Natural killer cell (primary cell): Measurements from ENCODE around the gene EVL. TPM values are rescaled to one million over a fixed set of nuclear protein-coding genes. Genes with fewer than 3 reads are reported as not detected.

ENCODE experiments used
- ATAC-seq, 3 donors: fragments of 150-1000 bp in 2 of 3; fragments of 200-7000 bp in 1 of 3; cut with Tn5 transposase; 1 replicate in 1 of 3; 2 replicates in 2 of 3; pipeline ENCODE4 v1.10.0; 2021; ENCODE audit warnings: mild to moderate bottlenecking in 2 of 3, moderate library complexity in 2 of 3
- DNase-seq, 2 donors: peaks; one replicate each; pipeline versions ENCODE4 v3.0.0 to v3.0.0-alpha.2; 2013 to 2021; ENCODE audit warnings: mixed read lengths in 1 of 2
- H3K27ac ChIP-seq: one replicate; pipeline ENCODE4 v1.5.1; 2013; ENCODE audit warnings: mild to moderate bottlenecking, low read length
- H3K27me3 ChIP-seq: one replicate; pipeline ENCODE4 v1.6.1; 2013; ENCODE audit warnings: low read length; ENCODE audit not compliant: control insufficient read depth, insufficient read depth
- H3K36me3 ChIP-seq: one replicate; pipeline ENCODE4 v1.6.1; 2013; ENCODE audit warnings: low read length; ENCODE audit not compliant: control insufficient read depth, insufficient read depth
- H3K4me1 ChIP-seq: one replicate; pipeline ENCODE4 v1.6.1; 2013; ENCODE audit warnings: low read length; ENCODE audit not compliant: control insufficient read depth, insufficient read depth
- H3K4me3 ChIP-seq: one replicate; pipeline ENCODE4 v1.5.1; 2013; ENCODE audit warnings: low read length
- H3K9me3 ChIP-seq: one replicate; pipeline ENCODE4 v1.6.1; 2013; ENCODE audit warnings: low read length; ENCODE audit not compliant: control insufficient read depth, insufficient read depth
- H3K27ac Mint-ChIP-seq, 2 donors: one replicate each; pipeline ENCODE4 v1.8.0; 2022; ENCODE audit warnings: mild to moderate bottlenecking in 2 of 2, mixed read lengths in 2 of 2, moderate library complexity in 1 of 2
- H3K27me3 Mint-ChIP-seq, 2 donors: one replicate each; pipeline ENCODE4 v1.8.0; 2022; ENCODE audit warnings: low read depth in 2 of 2, mixed read lengths in 2 of 2
- H3K36me3 Mint-ChIP-seq: one replicate; pipeline ENCODE4 v1.8.0; 2022; ENCODE audit warnings: mixed read lengths
- H3K4me1 Mint-ChIP-seq, 2 donors: one replicate each; pipeline ENCODE4 v1.8.0; 2022; ENCODE audit warnings: mixed read lengths in 2 of 2
- H3K4me3 Mint-ChIP-seq: one replicate; pipeline ENCODE4 v1.8.0; 2022; ENCODE audit warnings: mild to moderate bottlenecking, moderate library complexity, mixed read lengths
- H3K9me3 Mint-ChIP-seq, 2 donors: one replicate each; pipeline ENCODE4 v1.8.0; 2022; ENCODE audit warnings: mixed read lengths in 2 of 2
- CTCF ChIP-seq: fragments of 200-600 bp; IDR thresholded peaks from one replicate; pipeline ENCODE4 v1.8.0; 2022; ENCODE audit warnings: antibody characterized with exemption
- WGBS: methylation state at CpG from one replicate; pipeline ENCODE4 v1.1.7; 2013; ENCODE audit warnings: missing lambda C conversion rate; ENCODE audit not compliant: insufficient coverage; 5-methylcytosine and 5-hydroxymethylcytosine counted together
- intact Hi-C: fragments of 100-400 bp; cut with micrococcal nuclease; formaldehyde crosslinking; loops from one replicate; pipeline ENCODE4 v1.14.2; 2022
- total RNA-seq, 4 donors: library from RNA; stranded (reverse); fragments of 120-200 nt in 1 of 4; gene quantifications; one replicate each; pipeline versions ENCODE4 v1.2.3 to v1.2.4, GENCODE V29; 2013 to 2022

The EVL gene
- total RNA-seq, 3 donors from 2014 or later (not counting 1 experiment from before 2014, with no cell fraction given), result 882 to 1,108 (median 986) TPM

GRCh38 chr14:100022772-100023451 lies 42.3 kb upstream of the EVL start:
- Histone ChIP-seq H3K27me3 (no peaks in the 10 kb centered on the region), H3K9me3 (no peaks in the 10 kb centered on the region), H3K4me1 (peaks cover 6% of the 10 kb centered on the region), H3K4me3 (no peak overlapping the region), H3K27ac (no peak overlapping the region), H3K36me3 (no peaks in the 10 kb centered on the region)
- ATAC-seq (no peak), DNase-seq (no peak)
- H3K27me3 Mint-ChIP-seq, result no peaks in the 10 kb centered on the region
- H3K9me3 Mint-ChIP-seq, result no peaks in the 10 kb centered on the region
- WGBS, result 90% methylated on average over 12 of the region's 12 CpGs
- no peak overlapping the region for H3K4me3 Mint-ChIP-seq
- no peak for TF ChIP-seq CTCF
- H3K27ac Mint-ChIP-seq, result no peak overlapping the region
- H3K4me1 Mint-ChIP-seq, result peaks cover 11 to 17% of the 10 kb centered on the region in 2 donors
- no peaks in the 10 kb centered on the region for H3K36me3 Mint-ChIP-seq
- intact Hi-C loops, result no loop called here

- ATAC-seq, result peak; percentile 49 to 76 (median 75)
- peaks cover 11 to 15% of the 10 kb centered on the region in 2 donors for H3K4me1 Mint-ChIP-seq
- Histone ChIP-seq H3K36me3 (no peaks in the 10 kb centered on the region), H3K4me1 (peaks cover 6% of the 10 kb centered on the region), H3K27ac (no peak overlapping the region), H3K4me3 (no peak overlapping the region), H3K27me3 (no peaks in the 10 kb centered on the region), H3K9me3 (no peaks in the 10 kb centered on the region)
- H3K9me3 Mint-ChIP-seq, result no peaks in the 10 kb centered on the region
- no peaks in the 10 kb centered on the region for H3K27me3 Mint-ChIP-seq
- no peaks in the 10 kb centered on the region for H3K36me3 Mint-ChIP-seq
- peak in 1 of 2 donors; percentile 46 for DNase-seq
- H3K27ac Mint-ChIP-seq, result peak overlapping the region in 1 of 2 donors; percentile 20
- TF ChIP-seq CTCF, result no peak
- intact Hi-C loops, result loop anchor here (2.0 kb wide), 1 partner anchor 42 kb away; no protein-coding TSS in a partner anchor
- H3K4me3 Mint-ChIP-seq, result no peak overlapping the region
- 11% methylated on average over 1 of the region's 1 CpG for WGBS
Observed at GRCh38 chr14:100025111-100025510, 40.1 kb upstream of the EVL start.

DNA sequence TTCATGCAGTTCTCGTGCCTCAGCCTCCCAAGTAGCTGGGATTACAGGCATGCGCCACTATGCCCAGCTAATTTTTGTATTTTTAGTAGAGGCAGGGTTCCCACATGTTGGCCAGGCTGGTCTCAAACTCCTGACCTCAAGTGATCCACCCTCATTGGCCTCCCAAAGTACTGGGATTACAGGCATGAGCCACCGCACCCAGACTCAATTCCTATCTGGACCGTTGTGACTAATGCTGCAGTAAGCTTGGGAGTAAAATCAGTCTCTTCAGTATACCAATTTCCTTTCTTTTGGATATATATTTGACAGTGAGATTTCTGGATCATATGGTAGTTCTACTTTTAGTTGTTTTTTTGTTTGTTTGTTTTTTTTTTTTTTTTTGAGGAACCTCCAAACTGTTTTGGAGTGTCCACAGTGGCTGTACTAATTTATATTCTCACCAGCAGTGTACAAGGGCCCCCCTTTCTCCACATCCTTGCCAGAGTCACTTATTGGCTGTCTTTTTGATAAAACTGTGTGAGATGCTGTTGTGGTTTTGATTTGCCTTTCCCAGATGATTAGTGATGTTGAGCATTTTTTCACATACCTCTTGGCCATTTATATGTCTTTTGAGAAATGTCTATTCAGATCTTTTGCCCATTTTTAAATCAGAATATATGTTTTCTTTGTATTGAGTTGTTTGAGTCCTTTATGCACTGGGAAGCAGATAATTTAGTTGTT lies 37.3 kb upstream of the EVL start:
- Histone ChIP-seq H3K9me3 (no peaks in the 10 kb centered on the region), H3K4me1 (peaks cover 6% of the 10 kb centered on the region), H3K27me3 (no peaks in the 10 kb centered on the region), H3K4me3 (no peak overlapping the region), H3K27ac (no peak overlapping the region), H3K36me3 (no peaks in the 10 kb centered on the region)
- Mint-ChIP-seq H3K4me1 (peaks cover 11 to 15% of the 10 kb centered on the region in 2 donors), H3K4me3 (no peak overlapping the region), H3K27me3 (no peaks in the 10 kb centered on the region), H3K27ac (no peak overlapping the region), H3K9me3 (no peaks in the 10 kb centered on the region), H3K36me3 (no peaks in the 10 kb centered on the region)
- no peak for TF ChIP-seq CTCF
- WGBS, result 100% methylated on average over 4 of the region's 4 CpGs
- DNase-seq, result no peak
- no peak for ATAC-seq
- intact Hi-C loops, result no loop called here
